HG02852 (cell line): ENCODE results near the gene VDR.

Experiments
- ATAC-seq: cut with Tn5 transposase; IDR thresholded peaks from one replicate; pipeline ENCODE4 v1.9.1; 2021; ENCODE audit warnings: mild to moderate bottlenecking, moderate library complexity; ENCODE audit not compliant: unreplicated experiment

VDR gene

GRCh38 chr12:47800582-47800981 lies 104.2 kb downstream of the VDR start:
- no peak for ATAC-seq

- ATAC-seq = no peak
Measured at GRCh38 chr12:47799357-47799955, 105.3 kb downstream of the VDR start.

GRCh38 chr12:47798382-47798948 lies 106.3 kb downstream of the VDR start:
- no peak for ATAC-seq

GRCh38 chr12:47797441-47797840 lies 107.4 kb downstream of the VDR start:
- peak; percentile 57 for ATAC-seq

- ATAC-seq = no peak
Measured at GRCh38 chr12:47795814-47796411, 108.9 kb downstream of the VDR start.

- no peak for ATAC-seq
Measured at GRCh38 chr12:47795121-47795813, 109.5 kb downstream of the VDR start.

GRCh38 chr12:47794679-47795078 lies 110.1 kb downstream of the VDR start:
- no peak for ATAC-seq

GRCh38 chr12:47793015-47793681 lies 111.6 kb downstream of the VDR start:
- ATAC-seq = no peak

- ATAC-seq = no peak
Measured at GRCh38 chr12:47791874-47792273, 112.9 kb downstream of the VDR start.
